ENCODE results near the gene TRIM44. TPM values are rescaled to one million over a fixed set of nuclear protein-coding genes. Genes with fewer than 3 reads are reported as not detected.
"Not testable (repeated sequence)": the region's sequence is repeated elsewhere in the genome, so short reads cannot be mapped to it uniquely, and the experiment has no call there.

TRIM44 gene
- total RNA-seq, 2 donors from 2014 or later, result 45.8 to 53.1 TPM

- Mint-ChIP-seq H3K4me3 (no peak overlapping the region), H3K4me1 (ENCODE audit: low read depth) (no peaks in the 10 kb centered on the region), H3K27me3 (ENCODE audit: low read depth) (peaks cover 56% of the 10 kb centered on the region), H3K9me3 (no peaks in the 10 kb centered on the region), H3K27ac (peak overlapping the region; percentile 68), H3K36me3 (ENCODE audit: insufficient read depth in 2 of 2) (no peaks in the 10 kb centered on the region)
- no peak for DNase-seq
- ATAC-seq (replicated peaks in 1 of 2), result no peak
Observed at GRCh38 chr11:35647421-35648093, 15.0 kb upstream of the TRIM44 start.

- Mint-ChIP-seq H3K36me3 (ENCODE audit: insufficient read depth in 2 of 2) (no peaks in the 10 kb centered on the region), H3K4me3 (no peak overlapping the region), H3K27ac (no peak overlapping the region), H3K4me1 (ENCODE audit: low read depth) (no peaks in the 10 kb centered on the region), H3K9me3 (no peaks in the 10 kb centered on the region), H3K27me3 (ENCODE audit: low read depth) (peaks cover 74% of the 10 kb centered on the region)
- ATAC-seq (replicated peaks in 1 of 2), result peak; percentile 91 to 94
- DNase-seq, result peak; percentile 5 to 27
Observed at GRCh38 chr11:35650006-35650405, 12.6 kb upstream of the TRIM44 start.

GRCh38 chr11:35650467-35650866 lies 12.1 kb upstream of the TRIM44 start:
- Mint-ChIP-seq H3K4me1 (ENCODE audit: low read depth) (no peaks in the 10 kb centered on the region), H3K27me3 (ENCODE audit: low read depth) (peaks cover 77% of the 10 kb centered on the region), H3K27ac (no peak overlapping the region), H3K4me3 (no peak overlapping the region), H3K36me3 (ENCODE audit: insufficient read depth in 2 of 2) (no peaks in the 10 kb centered on the region), H3K9me3 (no peaks in the 10 kb centered on the region)
- ATAC-seq (replicated peaks in 1 of 2) (peak in 1 of 2 donors; percentile 23), DNase-seq (no peak)

- Mint-ChIP-seq H3K9me3 (no peaks in the 10 kb centered on the region), H3K27ac (no peak overlapping the region), H3K27me3 (ENCODE audit: low read depth) (peaks cover 77% of the 10 kb centered on the region), H3K4me3 (no peak overlapping the region), H3K36me3 (ENCODE audit: insufficient read depth in 2 of 2) (no peaks in the 10 kb centered on the region), H3K4me1 (ENCODE audit: low read depth) (no peaks in the 10 kb centered on the region)
- no peak for DNase-seq
- ATAC-seq (replicated peaks in 1 of 2), result no peak
Observed at GRCh38 chr11:35651263-35651662, 11.3 kb upstream of the TRIM44 start.

- H3K27ac Mint-ChIP-seq; H3K4me1 Mint-ChIP-seq (ENCODE audit: low read depth); H3K36me3 Mint-ChIP-seq (ENCODE audit: insufficient read depth in 2 of 2); H3K9me3 Mint-ChIP-seq; ATAC-seq (replicated peaks in 1 of 2); H3K4me3 Mint-ChIP-seq; DNase-seq: not testable (repeated sequence)
- peaks cover 69% of the 10 kb centered on the region for H3K27me3 Mint-ChIP-seq (ENCODE audit: low read depth)
Observed at GRCh38 chr11:35652786-35653185, 9.8 kb upstream of the TRIM44 start.

GRCh38 chr11:35654711-35655110 lies 7.9 kb upstream of the TRIM44 start:
- peaks cover 56% of the 10 kb centered on the region for H3K27me3 Mint-ChIP-seq (ENCODE audit: low read depth)
- H3K4me1 Mint-ChIP-seq (ENCODE audit: low read depth), result no peaks in the 10 kb centered on the region
- H3K9me3 Mint-ChIP-seq, result no peaks in the 10 kb centered on the region

GRCh38 chr11:35655254-35655653 lies 7.3 kb upstream of the TRIM44 start:
- Mint-ChIP-seq H3K4me1 (ENCODE audit: low read depth) (no peaks in the 10 kb centered on the region), H3K27ac (no peak overlapping the region), H3K4me3 (no peak overlapping the region), H3K9me3 (no peaks in the 10 kb centered on the region), H3K27me3 (ENCODE audit: low read depth) (peaks cover 56% of the 10 kb centered on the region), H3K36me3 (ENCODE audit: insufficient read depth in 2 of 2) (no peaks in the 10 kb centered on the region)
- ATAC-seq (replicated peaks in 1 of 2) (no peak), DNase-seq (no peak)

More at GRCh38 chr11:35654711-35655110, 7.9 kb upstream of the TRIM44 start:
- Mint-ChIP-seq H3K4me3 (no peak overlapping the region), H3K36me3 (ENCODE audit: insufficient read depth in 2 of 2) (no peaks in the 10 kb centered on the region), H3K27ac (no peak overlapping the region)
- ATAC-seq (replicated peaks in 1 of 2), result no peak
- no peak for DNase-seq

GRCh38 chr11:35655856-35656255 lies 6.7 kb upstream of the TRIM44 start:
- H3K4me1 Mint-ChIP-seq (ENCODE audit: low read depth), result no peaks in the 10 kb centered on the region
- H3K9me3 Mint-ChIP-seq, result no peaks in the 10 kb centered on the region
- DNase-seq, result no peak
- no peaks in the 10 kb centered on the region for H3K36me3 Mint-ChIP-seq (ENCODE audit: insufficient read depth in 2 of 2)
- no peak overlapping the region for H3K4me3 Mint-ChIP-seq
- ATAC-seq (replicated peaks in 1 of 2), result no peak
- H3K27ac Mint-ChIP-seq, result no peak overlapping the region
- H3K27me3 Mint-ChIP-seq (ENCODE audit: low read depth), result peaks cover 53% of the 10 kb centered on the region

- Mint-ChIP-seq H3K4me3 (no peak overlapping the region), H3K36me3 (ENCODE audit: insufficient read depth in 2 of 2) (peaks cover 4 to 7% of the 10 kb centered on the region in 2 donors), H3K27ac (no peak overlapping the region), H3K4me1 (ENCODE audit: low read depth) (peaks cover 18% of the 10 kb centered on the region), H3K9me3 (peaks cover 3% of the 10 kb centered on the region in 2 donors), H3K27me3 (ENCODE audit: low read depth) (peaks cover 37% of the 10 kb centered on the region)
- ATAC-seq (replicated peaks in 1 of 2), result no peak
- no peak for DNase-seq
Observed at GRCh38 chr11:35658020-35658948, 4.3 kb upstream of the TRIM44 start.

- Mint-ChIP-seq H3K4me3 (peak overlapping the region; percentile 91 to 96), H3K27ac (no peak overlapping the region), H3K9me3 (peaks cover 14 to 15% of the 10 kb centered on the region in 2 donors), H3K36me3 (ENCODE audit: insufficient read depth in 2 of 2) (peaks cover 21 to 22% of the 10 kb centered on the region in 2 donors), H3K27me3 (ENCODE audit: low read depth) (peaks cover 4% of the 10 kb centered on the region), H3K4me1 (ENCODE audit: low read depth) (peaks cover 46% of the 10 kb centered on the region)
- DNase-seq (no peak), ATAC-seq (replicated peaks in 1 of 2) (no peak)
Observed at GRCh38 chr11:35661534-35661933, 1.0 kb upstream of the TRIM44 start.

GRCh38 chr11:35662061-35662648 lies 420 bp upstream of the TRIM44 start:
- peak; percentile 25 to 37 for ATAC-seq (replicated peaks in 1 of 2)
- peak overlapping the region; percentile 93 for H3K27ac Mint-ChIP-seq
- peak overlapping the region; percentile 91 to 96 for H3K4me3 Mint-ChIP-seq
- H3K36me3 Mint-ChIP-seq (ENCODE audit: insufficient read depth in 2 of 2), result peaks cover 22 to 26% of the 10 kb centered on the region in 2 donors
- H3K9me3 Mint-ChIP-seq, result peaks cover 14 to 15% of the 10 kb centered on the region in 2 donors
- H3K27me3 Mint-ChIP-seq (ENCODE audit: low read depth), result no peaks in the 10 kb centered on the region
- peaks cover 46% of the 10 kb centered on the region for H3K4me1 Mint-ChIP-seq (ENCODE audit: low read depth)
- DNase-seq, result peak; percentile 3 to 15

- Mint-ChIP-seq H3K27me3 (ENCODE audit: low read depth) (no peaks in the 10 kb centered on the region), H3K27ac (peak overlapping the region; percentile 88), H3K4me3 (peak overlapping the region; percentile 91 to 96), H3K4me1 (ENCODE audit: low read depth) (peaks cover 46% of the 10 kb centered on the region), H3K9me3 (peaks cover 14 to 17% of the 10 kb centered on the region in 2 donors), H3K36me3 (ENCODE audit: insufficient read depth in 2 of 2) (peaks cover 27 to 28% of the 10 kb centered on the region in 2 donors)
- DNase-seq (no peak), ATAC-seq (replicated peaks in 1 of 2) (peak in 1 of 2 donors; percentile 1)
Observed at GRCh38 chr11:35663408-35663702, 780 bp downstream of the TRIM44 start.

GRCh38 chr11:35664977-35665441 lies 2.4 kb downstream of the TRIM44 start:
- Mint-ChIP-seq H3K27me3 (ENCODE audit: low read depth) (no peaks in the 10 kb centered on the region), H3K4me1 (ENCODE audit: low read depth) (peaks cover 56% of the 10 kb centered on the region), H3K9me3 (peaks cover 15 to 18% of the 10 kb centered on the region in 2 donors), H3K4me3 (peak overlapping the region; percentile 2 to 91), H3K36me3 (ENCODE audit: insufficient read depth in 2 of 2) (peaks cover 30 to 34% of the 10 kb centered on the region in 2 donors), H3K27ac (peak overlapping the region; percentile 88)
- ATAC-seq (replicated peaks in 1 of 2), result no peak
- no peak for DNase-seq

Data from activated T-cell treated with anti-CD3 and anti-CD28 coated beads, Interleukin-2, amount 50 U/mL, for 72 hours (primary cell).